DOHH2 (cell line): ENCODE measurements around the gene NEUROG2.

Source experiments
- EZH2phosphoT487 ChIP-seq: fragments of 200-600 bp; sonication (generic); IDR thresholded peaks from 2 replicates; pipeline ENCODE4 v1.6.1; 2017; ENCODE audit warnings: borderline replicate concordance, mild to moderate bottlenecking, antibody characterized with exemption, low read length, moderate library complexity, mixed read lengths
- TF ChIP-seq, protein P1 (sequence below): fragments of 200-600 bp; sonication (generic); IDR thresholded peaks from one replicate; pipeline ENCODE4 v1.5.1; 2014; ENCODE audit warnings: antibody characterized with exemption, mild to moderate bottlenecking, low read depth, low read length; ENCODE audit not compliant: poor library complexity, severe bottlenecking

- TF ChIP-seq, protein P1, sequence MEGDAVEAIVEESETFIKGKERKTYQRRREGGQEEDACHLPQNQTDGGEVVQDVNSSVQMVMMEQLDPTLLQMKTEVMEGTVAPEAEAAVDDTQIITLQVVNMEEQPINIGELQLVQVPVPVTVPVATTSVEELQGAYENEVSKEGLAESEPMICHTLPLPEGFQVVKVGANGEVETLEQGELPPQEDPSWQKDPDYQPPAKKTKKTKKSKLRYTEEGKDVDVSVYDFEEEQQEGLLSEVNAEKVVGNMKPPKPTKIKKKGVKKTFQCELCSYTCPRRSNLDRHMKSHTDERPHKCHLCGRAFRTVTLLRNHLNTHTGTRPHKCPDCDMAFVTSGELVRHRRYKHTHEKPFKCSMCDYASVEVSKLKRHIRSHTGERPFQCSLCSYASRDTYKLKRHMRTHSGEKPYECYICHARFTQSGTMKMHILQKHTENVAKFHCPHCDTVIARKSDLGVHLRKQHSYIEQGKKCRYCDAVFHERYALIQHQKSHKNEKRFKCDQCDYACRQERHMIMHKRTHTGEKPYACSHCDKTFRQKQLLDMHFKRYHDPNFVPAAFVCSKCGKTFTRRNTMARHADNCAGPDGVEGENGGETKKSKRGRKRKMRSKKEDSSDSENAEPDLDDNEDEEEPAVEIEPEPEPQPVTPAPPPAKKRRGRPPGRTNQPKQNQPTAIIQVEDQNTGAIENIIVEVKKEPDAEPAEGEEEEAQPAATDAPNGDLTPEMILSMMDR: no peak
- TF ChIP-seq EZH2phosphoT487: no peak
Measured at GRCh38 chr4:112562254-112562879, 46.4 kb upstream of the NEUROG2 start.
